Activated CD4-positive, alpha-beta T cell treated with anti-CD3 and anti-CD28 coated beads for 24 hours (primary cell): ENCODE data around the gene FCAMR.
A peak's percentile ranks its signal among the peaks of the same experiment; 100 is the strongest.

Source experiments
- DNase-seq, 2 donors: peaks; one replicate each; pipeline ENCODE4 v3.0.0-alpha.2; 2020; ENCODE audit warnings: low read depth in 2 of 2

Gene FCAMR

DNA sequence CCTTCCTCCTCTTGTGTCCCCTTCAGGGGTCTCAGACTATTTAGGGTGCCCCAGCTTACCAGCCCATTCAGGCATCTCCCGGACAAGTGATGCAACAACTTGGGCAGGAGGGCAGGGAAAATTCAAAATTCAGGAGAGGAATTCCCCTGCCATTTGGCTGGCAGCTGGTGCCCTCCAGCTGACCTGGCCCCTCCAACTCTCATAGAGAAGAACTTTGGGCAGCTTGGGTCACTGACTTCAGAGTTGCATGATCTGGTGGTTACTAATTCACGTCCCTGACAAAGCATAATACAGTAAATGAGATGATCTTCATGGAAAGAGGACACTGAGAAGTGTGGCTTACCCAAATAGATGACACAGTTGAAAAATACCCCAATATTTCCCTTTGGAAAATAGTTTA, at the start of gene FCAMR:
TSS of gene FCAMR (minus strand) at position 15 of the 400 bp plus-strand sequence. CDS start 335 bp downstream, outside the sequence.
- no peak for DNase-seq

GRCh38 chr1:207019661-207020060, 49.4 kb upstream of the FCAMR start:
- no peak for DNase-seq

- DNase-seq = no peak
Observed at GRCh38 chr1:207019161-207019560, 48.9 kb upstream of the FCAMR start.

DNA sequence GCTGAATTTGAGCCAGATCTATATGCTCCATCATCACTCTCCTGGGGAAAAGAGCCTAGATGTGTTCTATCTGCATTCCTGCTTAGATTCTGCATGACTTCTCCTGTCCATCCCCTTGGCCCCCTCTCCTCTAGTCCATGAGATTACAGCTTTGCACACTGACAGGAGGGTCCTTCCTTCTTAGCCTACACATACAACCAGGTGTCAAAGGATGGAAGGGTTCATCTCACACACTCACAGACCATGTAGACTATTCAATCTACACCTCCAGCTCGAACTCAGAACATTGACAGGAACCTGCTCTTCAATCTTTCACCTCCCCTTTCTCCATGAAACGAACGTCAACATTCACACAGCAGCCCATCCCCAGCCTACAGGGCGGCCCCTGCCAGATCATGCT, 48.4 kb upstream of the FCAMR start:
- no peak for DNase-seq

GRCh38 chr1:207017615-207018559, 47.6 kb upstream of the FCAMR start:
- DNase-seq = no peak

DNA sequence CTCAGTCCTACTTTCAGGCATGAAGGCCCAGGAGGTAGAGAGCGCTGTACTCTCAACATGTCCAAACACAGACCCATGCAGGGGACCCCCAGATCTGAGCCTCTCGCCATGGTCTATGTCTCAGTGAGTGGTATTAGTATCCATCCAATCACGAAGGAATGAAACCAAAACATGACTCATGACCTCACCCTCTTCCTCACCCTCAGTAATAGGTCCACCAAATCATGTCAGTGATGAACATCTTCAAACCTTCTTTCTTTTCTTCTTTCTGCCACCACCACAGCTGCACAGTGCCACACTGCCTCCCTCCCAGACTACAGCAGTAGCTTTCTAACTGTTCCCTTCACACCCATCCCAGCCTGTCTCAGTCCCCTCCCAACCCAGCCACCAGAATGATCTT, 45.5 kb upstream of the FCAMR start:
- DNase-seq = no peak

DNA sequence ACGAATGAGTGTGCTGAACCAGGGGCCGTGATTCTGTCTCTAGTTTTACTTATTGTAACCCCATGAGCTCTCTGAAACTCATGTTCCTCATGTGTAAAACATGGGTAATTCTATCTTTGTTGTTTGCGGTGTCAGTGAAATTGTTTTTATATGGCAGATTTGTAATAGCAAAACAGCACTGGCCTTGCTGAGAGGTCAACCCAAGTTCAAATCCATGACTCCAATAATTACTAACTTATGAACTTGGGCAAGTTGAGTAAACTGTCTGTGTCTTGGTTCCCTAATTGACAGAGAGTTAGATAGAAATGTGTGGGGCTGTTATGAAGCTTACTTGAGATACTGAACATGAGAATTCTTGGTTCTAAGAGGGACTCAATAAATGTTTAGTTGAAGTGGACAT, 44.5 kb upstream of the FCAMR start:
- DNase-seq = no peak

DNA sequence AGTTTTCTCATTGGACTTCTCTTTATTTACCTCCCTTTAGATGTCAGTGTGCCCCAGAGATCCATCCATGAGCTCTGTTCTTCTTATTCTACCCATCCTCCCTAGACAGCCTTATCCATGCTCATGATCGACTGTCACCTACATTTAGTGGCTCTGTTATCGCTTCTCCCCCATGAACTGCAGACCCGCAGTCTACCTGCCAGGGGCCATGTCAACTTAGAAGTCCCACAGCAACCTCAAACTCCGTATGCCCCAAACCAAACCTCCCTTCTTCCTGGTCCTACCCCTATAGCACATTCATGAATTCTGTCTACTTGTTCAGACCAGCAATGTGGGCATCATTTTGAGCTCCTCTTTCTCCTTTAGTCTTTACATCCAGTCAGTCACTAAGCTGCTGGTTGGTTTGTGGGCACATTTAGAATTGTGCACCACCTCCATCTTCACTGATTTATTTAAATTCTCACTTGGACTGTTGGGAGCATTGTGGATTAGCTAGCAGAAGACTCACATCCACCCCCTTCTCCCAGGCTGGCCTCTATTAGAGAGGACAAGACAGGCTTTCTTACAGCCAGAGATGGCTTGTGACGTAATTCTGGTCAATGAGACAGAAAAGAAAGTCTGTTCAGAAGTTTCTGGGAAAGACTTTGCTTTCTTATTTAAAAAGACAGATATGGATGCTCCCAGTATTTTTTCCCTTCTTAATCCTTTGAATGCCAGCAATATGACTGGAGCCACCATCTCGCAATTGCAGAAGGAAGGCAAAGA, 43.2 kb upstream of the FCAMR start:
- no peak for DNase-seq

DNA sequence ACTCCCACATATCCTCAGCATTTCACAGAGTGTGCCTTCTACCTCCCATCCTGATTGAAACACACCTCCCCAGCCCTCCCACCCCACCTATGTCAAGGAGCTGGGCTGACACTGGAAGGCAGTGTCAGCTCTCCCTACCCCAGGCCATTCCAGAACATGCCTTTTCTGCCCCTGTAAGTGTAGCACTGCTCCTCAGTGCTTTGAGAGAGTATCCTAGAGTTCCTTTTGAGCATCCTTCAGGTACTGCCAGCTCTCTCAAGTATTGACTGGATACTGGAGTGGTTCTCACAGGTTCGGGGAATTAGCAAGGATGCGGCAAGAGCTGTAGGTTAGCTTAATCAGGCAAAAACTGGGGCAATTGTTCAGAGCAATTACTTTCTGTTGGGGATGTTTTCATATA, 40.5 kb upstream of the FCAMR start:
- no peak for DNase-seq

GRCh38 chr1:207009945-207010344, 39.7 kb upstream of the FCAMR start:
- DNase-seq = no peak

DNA sequence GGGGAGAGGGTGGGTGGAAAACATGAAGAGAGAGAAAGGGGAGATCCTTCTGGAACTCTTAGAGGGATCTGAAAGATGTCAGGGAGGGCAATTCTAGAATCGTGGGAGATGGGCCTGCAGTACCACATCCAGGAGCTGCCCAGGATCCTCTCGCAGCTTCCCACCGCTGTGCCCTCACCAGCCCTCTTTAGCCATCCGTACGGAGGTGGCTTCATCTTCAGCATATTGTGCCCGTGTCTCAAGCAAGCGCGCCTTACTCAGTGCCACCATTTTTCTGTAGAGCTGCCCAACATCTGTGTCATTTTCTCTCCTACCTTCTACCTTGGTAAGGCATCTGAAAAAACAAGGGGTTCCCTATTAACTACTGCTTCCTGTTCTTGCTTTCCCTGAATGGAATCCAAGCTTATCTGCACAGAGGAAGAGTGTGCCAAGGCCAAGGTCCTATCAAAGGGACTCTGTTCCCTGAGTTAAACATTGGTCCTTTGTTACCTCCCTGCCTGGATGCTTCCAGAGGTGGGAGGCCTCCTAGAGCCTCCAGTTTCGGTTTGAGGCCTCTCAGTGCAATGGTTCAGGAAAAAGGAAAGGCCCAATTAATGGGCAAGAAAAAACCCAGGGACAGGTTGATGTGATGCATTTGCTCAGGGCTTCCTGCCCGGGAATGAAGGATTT, 39.1 kb upstream of the FCAMR start:
- DNase-seq = no peak

- DNase-seq = no peak
Observed at GRCh38 chr1:207007352-207008033, 37.2 kb upstream of the FCAMR start.

DNA sequence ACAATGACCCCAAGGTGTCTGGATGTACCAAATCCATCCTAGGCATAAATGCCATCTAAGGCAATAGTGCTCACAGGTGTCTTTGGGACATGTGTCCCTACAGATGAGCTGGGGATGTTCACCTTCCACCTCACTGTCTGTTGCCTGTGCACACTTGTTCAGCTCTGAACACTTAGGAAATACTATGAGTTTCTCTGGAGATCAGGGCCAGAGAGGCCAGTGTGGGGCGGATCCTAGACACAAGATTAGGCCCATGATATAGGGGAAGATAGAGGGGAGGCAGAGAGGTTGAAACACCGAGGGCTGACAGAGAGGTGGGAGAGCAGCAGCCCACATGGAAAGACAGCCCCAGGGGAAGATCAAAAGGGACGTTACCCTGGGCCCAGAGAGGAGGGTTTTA, 36.7 kb upstream of the FCAMR start:
- no peak for DNase-seq

DNA sequence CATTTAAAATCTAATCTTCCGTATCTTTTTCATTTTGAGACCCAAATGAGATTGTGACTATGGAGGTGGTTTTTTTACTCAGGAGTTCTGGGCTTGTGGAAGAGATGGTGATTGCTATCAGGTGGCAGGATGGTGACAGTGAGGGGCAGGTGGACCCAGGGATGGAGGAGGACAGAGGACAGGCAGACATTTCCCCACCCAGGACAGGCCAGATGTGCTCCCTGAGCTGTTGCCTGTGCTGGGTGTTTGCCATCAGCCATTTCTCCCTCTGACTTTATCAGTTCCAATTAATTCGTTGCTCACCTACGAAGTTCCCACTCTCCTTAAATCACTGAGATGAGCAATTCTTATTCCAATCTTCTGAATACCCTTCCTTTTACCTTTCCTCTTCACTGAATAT, 35.8 kb upstream of the FCAMR start:
- no peak for DNase-seq

DNA sequence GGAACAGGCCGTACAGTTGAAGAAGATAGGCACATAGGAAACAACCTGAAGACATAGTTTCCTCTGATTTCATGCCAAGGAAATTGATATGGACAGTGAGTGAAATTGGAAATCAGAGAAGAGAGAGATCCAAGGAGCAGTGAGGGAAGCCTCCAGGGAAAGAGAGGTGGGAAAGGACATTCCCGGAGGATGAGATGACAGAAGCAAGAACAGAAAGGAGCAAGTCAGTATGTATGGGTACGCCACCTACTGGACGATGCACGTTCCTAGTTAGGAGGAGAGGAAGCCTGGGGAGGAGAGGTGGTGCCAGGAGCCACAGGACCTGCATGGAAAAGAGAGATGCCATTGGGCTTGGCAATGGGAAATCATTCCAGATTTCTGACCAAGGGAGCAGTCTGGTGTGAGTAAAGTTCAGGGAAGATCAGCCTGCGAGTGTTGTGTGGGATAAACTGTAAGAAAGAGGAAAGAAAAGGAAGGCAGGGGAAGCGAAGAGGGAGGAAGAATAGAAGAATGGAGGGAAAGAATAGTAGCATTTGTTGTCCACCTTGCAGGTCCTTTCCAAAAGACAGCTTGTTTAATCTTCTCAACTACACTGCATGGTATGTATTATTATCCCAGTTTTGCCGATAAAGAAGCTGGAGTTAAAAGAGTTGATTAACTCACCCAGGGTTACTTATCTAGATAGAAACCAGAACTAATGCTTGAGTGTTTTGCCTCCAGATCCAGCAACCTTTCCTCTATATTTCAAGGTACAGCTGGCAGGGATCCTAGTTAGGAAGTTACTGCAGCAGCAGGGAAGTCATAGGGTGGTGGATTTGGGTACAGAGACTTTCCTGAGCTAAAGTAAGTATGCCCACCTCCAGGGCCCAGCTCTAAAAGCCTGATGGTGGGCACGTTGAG, 34.9 kb upstream of the FCAMR start:
- peak in 1 of 2 donors; percentile 24 for DNase-seq

DNA sequence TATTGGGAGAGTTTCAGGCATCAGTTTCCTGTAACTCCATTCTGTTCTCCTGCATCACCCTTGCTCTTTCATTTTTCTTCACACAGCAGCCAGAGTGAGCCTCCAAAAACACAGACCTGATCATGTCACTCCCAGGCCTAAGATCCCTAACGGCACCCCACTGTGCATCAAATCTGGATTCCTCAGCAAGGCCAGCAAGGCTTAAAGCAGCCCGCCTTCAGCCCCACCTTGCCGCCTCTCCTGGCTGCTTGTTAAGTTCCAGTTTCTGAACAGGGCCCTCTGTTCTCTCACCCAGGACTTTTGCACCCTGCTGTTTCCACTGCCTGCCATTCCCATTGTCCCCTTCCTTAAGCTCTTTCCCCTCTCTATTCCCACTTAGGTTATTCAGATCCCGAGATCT, 33.0 kb upstream of the FCAMR start:
- DNase-seq = no peak

- no peak for DNase-seq
Observed at GRCh38 chr1:207002724-207003146, 32.5 kb upstream of the FCAMR start.

- no peak for DNase-seq
Observed at GRCh38 chr1:207001492-207002245, 31.4 kb upstream of the FCAMR start.

- DNase-seq = no peak
Observed at GRCh38 chr1:207000651-207001291, 30.5 kb upstream of the FCAMR start.
